ENCODE measurements around the gene ZCCHC7. TPM values are rescaled to one million over a fixed set of nuclear protein-coding genes. Genes with fewer than 3 reads are reported as not detected.
A peak's percentile ranks its signal among the peaks of the same experiment; 100 is the strongest.

Gene ZCCHC7
- total and polyA plus RNA-seq, 9 of the 15 experiments (the other 6 are each of a cell fraction or from before 2014, with no cell fraction given), result 34.1 to 68.9 (median 48.8) TPM

GRCh38 chr9:37255187-37255586 is 134.8 kb downstream of the ZCCHC7 start:
- Histone ChIP-seq H3K27ac (ENCODE audit: extremely low read depth, low read depth, low read length) (no peak overlapping the region), H3K4me3 (no peak overlapping the region), H3K9me1 (ENCODE audit: control insufficient read depth, insufficient read depth, low read length) (no peaks in the 10 kb centered on the region), H3K9me3 (replicated peaks; ENCODE audit: control insufficient read depth, insufficient read depth, low read depth, low read length) (no peaks in the 10 kb centered on the region; the same call in 1 of the 2 replicates), H3K9ac (ENCODE audit: insufficient read depth in 1 of 2, low read depth in 2 of 2, low read length in 2 of 2) (no peak overlapping the region), H4K20me1 (replicated peaks; ENCODE audit: control insufficient read depth, insufficient read depth, low read length) (no peaks in the 10 kb centered on the region; the same call in 1 of the 2 replicates), H3K36me3 (ENCODE audit: control insufficient read depth, insufficient read depth, low read length) (peaks cover 41% of the 10 kb centered on the region; the same call in 2 of the 3 replicates), H3K27me3 (ENCODE audit: control insufficient read depth in 2 of 2, insufficient read depth in 2 of 2, low read length in 2 of 2) (no peaks in the 10 kb centered on the region), H3K4me2 (ENCODE audit: insufficient read depth, low read length) (no peak overlapping the region), H3K4me1 (replicated peaks in 1 of 2; ENCODE audit: control insufficient read depth in 2 of 2, insufficient read depth in 2 of 2, low read length in 2 of 2) (peaks cover 2 to 3% of the 10 kb centered on the region in 2 experiments; a peak in 3 of 5 replicates), H3K79me2 (ENCODE audit: control insufficient read depth, insufficient read depth, low read length) (peaks cover 57% of the 10 kb centered on the region), H2AFZ (ENCODE audit: low read depth, low read length) (no peak overlapping the region)
- in situ Hi-C loops (cut with MboI), result no loop called here
- no peak for DNase-seq (ENCODE audit: extremely low read depth in 1 of 4, low spot score in 3 of 4)
- ChIA-PET POLR2A (interaction anchor here (0.7 to 1.2 kb wide), 2 partner anchors 12 to 39 kb away, joined by 3 to 4 read pairs; no protein-coding TSS in a partner anchor), CTCF (ENCODE audit: low intra/inter-chr PET ratio) (no interaction called here)
- 97% methylated on average over 2 of the region's 2 CpGs for WGBS (ENCODE audit: insufficient coverage, low coverage, missing lambda C conversion rate)
- ATAC-seq, result no peak; the same call in 2 of the 3 replicates
- peak; percentile 19 for FAIRE-seq
- intact Hi-C loops (cut with micrococcal nuclease), result no loop called here
- BruUV-seq (replicated peaks), result no TSS peak
- TF ChIP-seq POLR2H (tag; IDR thresholded peaks at IDR 0.05; ENCODE audit: low read depth), result no peak
- TF ChIP-seq, protein P1, sequence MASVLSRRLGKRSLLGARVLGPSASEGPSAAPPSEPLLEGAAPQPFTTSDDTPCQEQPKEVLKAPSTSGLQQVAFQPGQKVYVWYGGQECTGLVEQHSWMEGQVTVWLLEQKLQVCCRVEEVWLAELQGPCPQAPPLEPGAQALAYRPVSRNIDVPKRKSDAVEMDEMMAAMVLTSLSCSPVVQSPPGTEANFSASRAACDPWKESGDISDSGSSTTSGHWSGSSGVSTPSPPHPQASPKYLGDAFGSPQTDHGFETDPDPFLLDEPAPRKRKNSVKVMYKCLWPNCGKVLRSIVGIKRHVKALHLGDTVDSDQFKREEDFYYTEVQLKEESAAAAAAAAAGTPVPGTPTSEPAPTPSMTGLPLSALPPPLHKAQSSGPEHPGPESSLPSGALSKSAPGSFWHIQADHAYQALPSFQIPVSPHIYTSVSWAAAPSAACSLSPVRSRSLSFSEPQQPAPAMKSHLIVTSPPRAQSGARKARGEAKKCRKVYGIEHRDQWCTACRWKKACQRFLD (CRISPR knock-in tag; IDR thresholded peaks at IDR 0.05), result no peak
- TF ChIP-seq CTBP1 (IDR thresholded peaks at IDR 0.05; ENCODE audit: borderline replicate concordance), result no peak
- no peak for TF ChIP-seq ZNF133 (CRISPR knock-in tag; IDR thresholded peaks at IDR 0.05)
- no peak for TF ChIP-seq SP1 (CRISPR knock-in tag; IDR thresholded peaks at IDR 0.05)
- peak; percentile 30; the same call in 1 of the 2 replicates for TF ChIP-seq ATF3 (IDR thresholded peaks at IDR 0.05)
- no peak for TF ChIP-seq ATF3 (CRISPR knock-in tag; conservative IDR thresholded peaks at IDR 0.05)
- no peak for TF ChIP-seq NR2C2 (CRISPR knock-in tag; IDR thresholded peaks at IDR 0.05)
- no peak for TF ChIP-seq NR2C2 (tag; IDR thresholded peaks at IDR 0.05)
- no peak for TF ChIP-seq ZNF699 (CRISPR knock-in tag; IDR thresholded peaks at IDR 0.05; ENCODE audit: insufficient replicate concordance)
- no peak for TF ChIP-seq ZNF655 (CRISPR knock-in tag; IDR thresholded peaks at IDR 0.05)
- TF ChIP-seq DMBX1 (CRISPR knock-in tag; IDR thresholded peaks at IDR 0.05; ENCODE audit: borderline replicate concordance), result no peak
